IMR-90 (cell line): ENCODE results near the gene PITHD1. TPM values are rescaled to one million over a fixed set of nuclear protein-coding genes. Genes with fewer than 3 reads are reported as not detected.

Experiments
- ATAC-seq: fragments of 200-7000 bp; cut with Tn5 transposase; 2 replicates; pipeline ENCODE4 v1.9.1; 2020; ENCODE audit warnings: low read depth, mild to moderate bottlenecking, moderate library complexity
- BruUV-seq: library from RNA; stranded (reverse); fragments of 400-500 nt; replicated peaks from 2 replicates; lab custom pipeline; 2021; lab: Mats Ljungman, UMichigan
- CTCF ChIA-PET: fragments of 300-600 bp; formaldehyde crosslinking; extraction: SDS; loops from one replicate; lab custom pipeline; 2021; ENCODE audit warnings: antibody characterized with exemption; lab: Yijun Ruan, JAX
- POLR2A ChIA-PET: fragments of 300-600 bp; sonication (Branson Sonifier 250); formaldehyde crosslinking; loops from one replicate; lab custom pipeline; 2022; ENCODE audit warnings: antibody characterized with exemption; ENCODE audit not compliant: unreplicated experiment; lab: Charles Lee
- DNase-seq: peaks from one replicate; pipeline ENCODE4 v3.0.0; 2013
- H2AFZ ChIP-seq: replicated peaks from 2 replicates; pipeline ENCODE3; 2013; ENCODE audit warnings: low read length, mild to moderate bottlenecking; ENCODE audit not compliant: poor library complexity
- H2AK5ac ChIP-seq: 2 replicates; pipeline ENCODE4 v1.6.1; 2013; ENCODE audit warnings: low read depth, low read length, inconsistent platforms
- H2AK9ac ChIP-seq: replicated peaks from 2 replicates; pipeline ENCODE3; 2013; ENCODE audit warnings: mild to moderate bottlenecking, low read depth, low read length, moderate library complexity; ENCODE audit not compliant: poor library complexity
- H2BK120ac ChIP-seq: 2 replicates; pipeline ENCODE4 v1.6.1; 2013; ENCODE audit warnings: low read depth, low read length, inconsistent platforms
- H2BK15ac ChIP-seq: 3 replicates; pipeline ENCODE4 v1.6.1; 2013; ENCODE audit warnings: low read depth, low read length, inconsistent platforms
- H2BK20ac ChIP-seq: 2 replicates; pipeline ENCODE4 v1.6.1; 2013; ENCODE audit warnings: low read depth, mild to moderate bottlenecking, inconsistent platforms, low read length, moderate library complexity
- H2BK5ac ChIP-seq: 2 replicates; pipeline ENCODE4 v1.6.1; 2013; ENCODE audit warnings: mild to moderate bottlenecking, low read depth, low read length, inconsistent platforms; ENCODE audit not compliant: poor library complexity, severe bottlenecking
- H3K14ac ChIP-seq: replicated peaks from 2 replicates; pipeline ENCODE4 v1.6.1; 2013; ENCODE audit warnings: low read depth, low read length, inconsistent platforms
- H3K18ac ChIP-seq: 2 replicates; pipeline ENCODE4 v1.6.1; 2013; ENCODE audit warnings: low read depth, low read length, control low read depth
- H3K23ac ChIP-seq: 2 replicates; pipeline ENCODE4 v1.6.1; 2013; ENCODE audit warnings: low read depth, low read length, inconsistent platforms
- H3K27ac ChIP-seq: 2 replicates; pipeline ENCODE4 v1.5.1; 2013; ENCODE audit warnings: mild to moderate bottlenecking, control low read depth, low read length; ENCODE audit not compliant: insufficient read depth
- H3K27me3 ChIP-seq: 2 replicates; pipeline ENCODE4 v1.6.1; 2013; ENCODE audit warnings: low read length; ENCODE audit not compliant: control insufficient read depth, insufficient read depth
- H3K36me3 ChIP-seq: 2 replicates; pipeline ENCODE4 v1.6.1; 2013; ENCODE audit warnings: low read length, mixed read lengths; ENCODE audit not compliant: control insufficient read depth, insufficient read depth
- H3K4ac ChIP-seq: 2 replicates; pipeline ENCODE4 v1.6.1; 2013; ENCODE audit warnings: low read depth, low read length, inconsistent platforms
- H3K4me1 ChIP-seq: 2 replicates; pipeline ENCODE4 v1.6.1; 2013; ENCODE audit warnings: low read length, mixed read lengths; ENCODE audit not compliant: control insufficient read depth, insufficient read depth
- H3K4me2 ChIP-seq: 2 replicates; pipeline ENCODE4 v1.6.1; 2013; ENCODE audit warnings: low read depth, mild to moderate bottlenecking, control low read depth, low read length, moderate library complexity
- H3K4me3 ChIP-seq: 2 replicates; pipeline ENCODE4 v1.5.1; 2013; ENCODE audit warnings: low read depth, mild to moderate bottlenecking, control low read depth, low read length, moderate library complexity; ENCODE audit not compliant: insufficient read depth
- H3K56ac ChIP-seq: 2 replicates; pipeline ENCODE4 v1.6.1; 2013; ENCODE audit warnings: low read length, inconsistent platforms; ENCODE audit not compliant: insufficient read depth; ENCODE audit errors: extremely low read depth
- H3K79me1 ChIP-seq, 2 experiments: 2 replicates each; pipeline ENCODE4 v1.6.1; 2013; ENCODE audit warnings: low read length in 2 of 2, inconsistent platforms in 1 of 2, low read depth in 1 of 2
- H3K9ac ChIP-seq: 2 replicates; pipeline ENCODE4 v1.6.1; 2013; ENCODE audit warnings: low read depth, low read length, control low read depth
- H3K9me1 ChIP-seq: 2 replicates; pipeline ENCODE4 v1.6.1; 2013; ENCODE audit warnings: low read length, inconsistent platforms; ENCODE audit not compliant: insufficient read depth
- H3K9me3 ChIP-seq: 2 replicates; pipeline ENCODE4 v1.6.1; 2013; ENCODE audit warnings: low read length; ENCODE audit not compliant: control insufficient read depth, insufficient read depth
- H4K20me1 ChIP-seq: 2 replicates; pipeline ENCODE4 v1.6.1; 2013; ENCODE audit warnings: low read length, inconsistent platforms; ENCODE audit not compliant: insufficient read depth
- H4K5ac ChIP-seq: 2 replicates; pipeline ENCODE4 v1.6.1; 2013; ENCODE audit warnings: mild to moderate bottlenecking, low read depth, low read length, control low read depth
- H4K8ac ChIP-seq, 2 experiments: 2 replicates each; pipeline ENCODE4 v1.6.1; 2013; ENCODE audit warnings: low read depth in 2 of 2, low read length in 2 of 2, control low read depth in 1 of 2, inconsistent platforms in 1 of 2
- H4K91ac ChIP-seq: 2 replicates; pipeline ENCODE4 v1.6.1; 2013; ENCODE audit warnings: low read depth, low read length, inconsistent platforms; ENCODE audit not compliant: insufficient read depth
- RCOR1 ChIP-seq: IDR thresholded peaks from 2 replicates; pipeline ENCODE4 v1.6.1; 2012; ENCODE audit warnings: mild to moderate bottlenecking, low read length, improper control_type of control experiment; ENCODE audit not compliant: insufficient replicate concordance
- SMC3 ChIP-seq: fragments of 150-350 bp; IDR thresholded peaks from 2 replicates; pipeline ENCODE4 v1.6.1; 2016; ENCODE audit warnings: low read depth, mild to moderate bottlenecking, antibody characterized with exemption, low read length, moderate library complexity
- WGBS, 2 experiments: methylation state at CpG; one replicate each; pipeline versions ENCODE4 v1.1.5 to v1.1.7; 2013; ENCODE audit warnings: missing lambda C conversion rate in 2 of 2; ENCODE audit not compliant: insufficient read length in 1 of 2; ENCODE audit errors: extremely low coverage in 2 of 2; 5-methylcytosine and 5-hydroxymethylcytosine counted together
- dilution Hi-C: fragments of 300-500 bp; cut with HindIII; formaldehyde crosslinking; loops from one replicate; pipeline ENCODE4 v1.14.3; 2018; ENCODE audit warnings: low sequenced_read_pairs; ENCODE audit not compliant: unreplicated experiment
- in situ Hi-C: fragments of 300-500 bp; cut with MboI; formaldehyde crosslinking; loops from 3 replicates; pipeline ENCODE4 v1.14.3; 2019; ENCODE audit warnings: low sequenced_read_pairs, inconsistent platforms, mixed read lengths
- intact Hi-C: fragments of 100-400 bp; cut with micrococcal nuclease; formaldehyde crosslinking; loops from 2 replicates; pipeline ENCODE4 v1.10.0; 2022
- polyA plus RNA-seq, 3 experiments: library from polyadenylated mRNA; depleted of rRNA; stranded (reverse); fragments of >200 nt; gene quantifications; 2 replicates each; pipeline ENCODE4 v1.2.3, GENCODE V29; 2012; ENCODE audit warnings: low replicate concordance in 1 of 3
- total RNA-seq: library from RNA; depleted of rRNA; stranded (reverse); fragments of >200 nt; gene quantifications from 2 replicates; pipeline ENCODE4 v1.2.3, GENCODE V29; 2012
- TF ChIP-seq, protein P1 (sequence below): fragments of 150-350 bp; IDR thresholded peaks from 2 replicates; pipeline ENCODE4 v1.6.1; 2017; ENCODE audit warnings: mild to moderate bottlenecking, antibody characterized with exemption, low read length, low read depth

Gene PITHD1
- total and polyA plus RNA-seq, 2 of the 4 experiments (the other 2 are of a cell fraction), result 23.8 to 32.0 TPM

GRCh38 chr1:23793018-23793781, 15.0 kb downstream of the PITHD1 start:
- Histone ChIP-seq H4K20me1 (peaks cover 13% of the 10 kb centered on the region; the same call in 1 of the 2 replicates), H3K4me2 (no peak overlapping the region), H2AK9ac (peak overlapping the region; percentile 34), H3K9me1 (peaks cover 9% of the 10 kb centered on the region), H3K18ac (no peak overlapping the region), H3K36me3 (peaks cover 28% of the 10 kb centered on the region), H3K56ac (no peak overlapping the region), H4K5ac (no peak overlapping the region), H3K14ac (no peak overlapping the region), H4K91ac (no peak overlapping the region), H3K4me3 (no peak overlapping the region), H3K27me3 (no peaks in the 10 kb centered on the region), H2AFZ (no peak overlapping the region), H3K23ac (peak overlapping the region; percentile 43; the same call in 1 of the 2 replicates), H2BK15ac (no peak overlapping the region), H2AK5ac (no peak overlapping the region), H4K8ac (no peak overlapping the region), H2BK20ac (no peak overlapping the region), H3K9ac (no peak overlapping the region), H2BK120ac (no peak overlapping the region), H3K4ac (no peak overlapping the region), H3K4me1 (peaks cover 14% of the 10 kb centered on the region), H2BK5ac (no peak overlapping the region), H3K9me3 (no peaks in the 10 kb centered on the region), H3K27ac (no peak overlapping the region), H3K79me1 (peaks cover 5 to 45% of the 10 kb centered on the region in 2 experiments; a peak in 3 of 4 replicates)
- WGBS, 2 experiments, result 84% methylated on average over 4 of the region's 16 CpGs; no CpG with 5 or more reads in 1 of the 2 experiments
- intact Hi-C loops, result no loop called here
- dilution Hi-C loops, result no loop called here
- no peak for ATAC-seq
- in situ Hi-C loops, result no loop called here
- TF ChIP-seq SMC3 (no peak), RCOR1 (no peak)
- TF ChIP-seq, protein P1, sequence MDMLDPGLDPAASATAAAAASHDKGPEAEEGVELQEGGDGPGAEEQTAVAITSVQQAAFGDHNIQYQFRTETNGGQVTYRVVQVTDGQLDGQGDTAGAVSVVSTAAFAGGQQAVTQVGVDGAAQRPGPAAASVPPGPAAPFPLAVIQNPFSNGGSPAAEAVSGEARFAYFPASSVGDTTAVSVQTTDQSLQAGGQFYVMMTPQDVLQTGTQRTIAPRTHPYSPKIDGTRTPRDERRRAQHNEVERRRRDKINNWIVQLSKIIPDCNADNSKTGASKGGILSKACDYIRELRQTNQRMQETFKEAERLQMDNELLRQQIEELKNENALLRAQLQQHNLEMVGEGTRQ, result peak; percentile 59
- ChIA-PET POLR2A (no interaction called here), CTCF (no interaction called here)
- DNase-seq, result no peak
- BruUV-seq, result no TSS peak
